GM23338 (cell line): ENCODE results near the gene ZCCHC24. TPM values are rescaled to one million over a fixed set of nuclear protein-coding genes. Genes with fewer than 3 reads are reported as not detected.

Experiments used
- ATAC-seq: fragments of 200-7000 bp; cut with Tn5 transposase; 3 replicates; pipeline ENCODE4 v1.9.1; 2020
- DNase-seq: peaks from one replicate; pipeline ENCODE4 v3.0.0-alpha.2; 2015; ENCODE audit warnings: low spot score
- H2AFZ ChIP-seq: fragments of 200-600 bp; sonication (generic); 2 replicates; pipeline ENCODE4 v1.8.0; 2016; ENCODE audit warnings: antibody characterized with exemption, mild to moderate bottlenecking, moderate library complexity
- H3F3A ChIP-seq: fragments of 200-600 bp; sonication (generic); replicated peaks from 2 replicates; pipeline ENCODE4 v1.8.0; 2017; ENCODE audit warnings: antibody characterized with exemption, mixed run types, low read depth
- H3K27ac ChIP-seq: fragments of 200-600 bp; sonication (generic); 2 replicates; pipeline ENCODE4 v1.6.1; 2016; ENCODE audit warnings: low read depth
- H3K27me3 ChIP-seq: fragments of 200-600 bp; sonication (generic); 2 replicates; pipeline ENCODE4 v1.8.0; 2016; ENCODE audit warnings: mild to moderate bottlenecking, mixed run types, moderate library complexity; ENCODE audit not compliant: insufficient read depth
- H3K36me3 ChIP-seq: fragments of 200-600 bp; sonication (generic); 2 replicates; pipeline ENCODE4 v1.8.0; 2016; ENCODE audit warnings: mild to moderate bottlenecking; ENCODE audit not compliant: insufficient read depth
- H3K4me1 ChIP-seq: fragments of 200-600 bp; sonication (generic); 2 replicates; pipeline ENCODE4 v1.8.0; 2016; ENCODE audit warnings: mild to moderate bottlenecking, moderate library complexity; ENCODE audit not compliant: insufficient read depth
- H3K4me2 ChIP-seq: fragments of 200-600 bp; sonication (generic); 2 replicates; pipeline ENCODE4 v1.7.1; 2017; ENCODE audit warnings: mixed run types
- H3K4me3 ChIP-seq: fragments of 200-600 bp; sonication (generic); 2 replicates; pipeline ENCODE4 v1.6.1; 2016; ENCODE audit warnings: mixed run types
- H3K79me2 ChIP-seq: fragments of 200-600 bp; sonication (generic); replicated peaks from 2 replicates; pipeline ENCODE4 v1.8.0; 2017; ENCODE audit warnings: mild to moderate bottlenecking; ENCODE audit not compliant: insufficient read depth
- H3K9me2 ChIP-seq: fragments of 200-600 bp; sonication (generic); 2 replicates; pipeline ENCODE4 v1.8.0; 2017; ENCODE audit not compliant: insufficient read depth
- H4K20me1 ChIP-seq: fragments of 200-600 bp; sonication (generic); replicated peaks from 2 replicates; pipeline ENCODE4 v1.8.0; 2017; ENCODE audit warnings: mild to moderate bottlenecking; ENCODE audit not compliant: insufficient read depth
- H3K27ac Mint-ChIP-seq: 2 replicates; pipeline ENCODE4 v1.8.0; 2020; ENCODE audit warnings: inconsistent platforms, mild to moderate bottlenecking, moderate library complexity, mixed read lengths
- H3K27me3 Mint-ChIP-seq: 3 replicates; pipeline ENCODE4 v1.8.0; 2022; ENCODE audit warnings: low read depth, mild to moderate bottlenecking, moderate library complexity, mixed read lengths, inconsistent platforms; ENCODE audit not compliant: insufficient read depth, poor library complexity
- H3K36me3 Mint-ChIP-seq: 3 replicates; pipeline ENCODE4 v1.8.0; 2021; ENCODE audit warnings: low read depth, mild to moderate bottlenecking, inconsistent platforms, moderate library complexity, mixed read lengths
- H3K4me1 Mint-ChIP-seq: 3 replicates; pipeline ENCODE4 v1.8.0; 2020; ENCODE audit warnings: mild to moderate bottlenecking, inconsistent platforms, mixed read lengths
- H3K4me3 Mint-ChIP-seq: 3 replicates; pipeline ENCODE4 v1.8.0; 2021; ENCODE audit warnings: moderate library complexity, mild to moderate bottlenecking, inconsistent platforms, mixed read lengths
- H3K9me3 Mint-ChIP-seq: 3 replicates; pipeline ENCODE4 v1.8.0; 2020; ENCODE audit warnings: moderate library complexity, mild to moderate bottlenecking, inconsistent platforms, mixed read lengths
- CREB1 ChIP-seq: fragments of 250-450 bp; sonication (Bioruptor Pico); IDR thresholded peaks from 2 replicates; pipeline ENCODE4 v1.5.0; 2020; ENCODE audit warnings: low read depth, mild to moderate bottlenecking, moderate library complexity
- ETS1 ChIP-seq: IDR thresholded peaks from 2 replicates; pipeline ENCODE4 v1.6.1; 2016; ENCODE audit warnings: antibody characterized with exemption
- EZH2 ChIP-seq: fragments of 200-600 bp; sonication (generic); IDR thresholded peaks from one replicate; pipeline ENCODE4 v1.8.0; 2017; ENCODE audit warnings: antibody characterized with exemption, mild to moderate bottlenecking, low read depth; ENCODE audit not compliant: unreplicated experiment
- POLR2AphosphoS5 ChIP-seq: IDR thresholded peaks from 2 replicates; pipeline ENCODE4 v1.6.1; 2016; ENCODE audit warnings: antibody characterized with exemption, low read depth
- REST ChIP-seq: IDR thresholded peaks from one replicate; pipeline ENCODE4 v1.6.1; 2018; ENCODE audit warnings: antibody characterized with exemption; ENCODE audit not compliant: unreplicated experiment
- STAT1 ChIP-seq: IDR thresholded peaks from one replicate; pipeline ENCODE4 v1.6.1; 2016; ENCODE audit warnings: antibody characterized with exemption; ENCODE audit not compliant: unreplicated experiment
- ZNF114 ChIP-seq: fragments of 250-450 bp; sonication (Bioruptor Pico); IDR thresholded peaks from 2 replicates; pipeline ENCODE4 v1.5.0; 2020; ENCODE audit warnings: mild to moderate bottlenecking, moderate library complexity
- ZNF331 ChIP-seq: fragments of 250-450 bp; sonication (Bioruptor Pico); IDR thresholded peaks from 2 replicates; pipeline ENCODE4 v1.5.0; 2020; ENCODE audit warnings: low read depth, mild to moderate bottlenecking, moderate library complexity
- ZNF462 ChIP-seq: fragments of 250-450 bp; sonication (Bioruptor Pico); IDR thresholded peaks from 2 replicates; pipeline ENCODE4 v1.5.0; 2020; ENCODE audit warnings: mild to moderate bottlenecking, moderate library complexity
- polyA plus RNA-seq: library from polyadenylated mRNA; unstranded; fragments of >200 nt; fragmentation: Nextera tagmentation; extraction: Ambion mirVana; gene quantifications from 2 replicates; pipeline ENCODE4 v1.2.1, GENCODE V29; 2016
- total RNA-seq: library from RNA; depleted of rRNA; stranded (reverse); fragments of >200 nt; shearing (Covaris generic); gene quantifications from 2 replicates; pipeline ENCODE4 v1.2.3, GENCODE V29; 2014

The ZCCHC24 gene
- total and polyA plus RNA-seq, 2 experiments from 2014 or later = 2.0 to 10.1 TPM

GRCh38 chr10:79376751-79377556, 68.5 kb downstream of the ZCCHC24 start:
- Mint-ChIP-seq H3K9me3 (no peaks in the 10 kb centered on the region; the same call in 2 of the 3 replicates), H3K27me3 (peaks cover 5% of the 10 kb centered on the region), H3K4me1 (peaks cover 6% of the 10 kb centered on the region; the same call in 2 of the 3 replicates), H3K4me3 (no peak overlapping the region), H3K36me3 (no peaks in the 10 kb centered on the region), H3K27ac (no peak overlapping the region)
- no peak overlapping the region for H3K4me2 ChIP-seq
- no peak overlapping the region for H2AFZ ChIP-seq
- H4K20me1 ChIP-seq = no peaks in the 10 kb centered on the region
- H3K4me3 ChIP-seq = no peak overlapping the region
- H3K27ac ChIP-seq = no peak overlapping the region
- DNase-seq (no peak), ATAC-seq (no peak)
- no peak for TF ChIP-seq POLR2AphosphoS5
- no peak for TF ChIP-seq STAT1
- TF ChIP-seq ZNF462 = no peak
- H3K27me3 ChIP-seq = no peaks in the 10 kb centered on the region
- H3K79me2 ChIP-seq = no peaks in the 10 kb centered on the region
- H3K9me2 ChIP-seq = no peaks in the 10 kb centered on the region
- H3K4me1 ChIP-seq = no peaks in the 10 kb centered on the region
- no peaks in the 10 kb centered on the region for H3K36me3 ChIP-seq
- H3F3A ChIP-seq = no peaks in the 10 kb centered on the region; the same call in 1 of the 2 replicates

GRCh38 chr10:79376078-79376628, 69.3 kb downstream of the ZCCHC24 start:
- H3K36me3 Mint-ChIP-seq = no peaks in the 10 kb centered on the region
- H3K79me2 ChIP-seq = no peaks in the 10 kb centered on the region
- H3K4me1 ChIP-seq = no peaks in the 10 kb centered on the region
- H2AFZ ChIP-seq = no peak overlapping the region
- H3K4me3 ChIP-seq = no peak overlapping the region
- no peak for ATAC-seq
- no peak overlapping the region for H3K27ac ChIP-seq
- peaks cover 5% of the 10 kb centered on the region for H3K27me3 Mint-ChIP-seq
- H3K36me3 ChIP-seq = no peaks in the 10 kb centered on the region
- peaks cover 4% of the 10 kb centered on the region; the same call in 2 of the 3 replicates for H3K9me3 Mint-ChIP-seq
- no peaks in the 10 kb centered on the region for H3K9me2 ChIP-seq
- H4K20me1 ChIP-seq = no peaks in the 10 kb centered on the region
- no peaks in the 10 kb centered on the region; the same call in 1 of the 2 replicates for H3F3A ChIP-seq
- no peaks in the 10 kb centered on the region for H3K27me3 ChIP-seq
- H3K4me3 Mint-ChIP-seq = no peak overlapping the region
- DNase-seq = no peak
- no peak overlapping the region for H3K4me2 ChIP-seq
- H3K27ac Mint-ChIP-seq = no peak overlapping the region
- peaks cover 3% of the 10 kb centered on the region; the same call in 1 of the 3 replicates for H3K4me1 Mint-ChIP-seq
- no peak for TF ChIP-seq ZNF331 (CRISPR knock-in tag)
- TF ChIP-seq CREB1 (CRISPR knock-in tag) = no peak
- no peak for TF ChIP-seq POLR2AphosphoS5
- no peak for TF ChIP-seq ZNF114 (CRISPR knock-in tag)
- no peak for TF ChIP-seq REST
- TF ChIP-seq EZH2 = no peak
- TF ChIP-seq STAT1 = no peak
- no peak for TF ChIP-seq ETS1
